HepG2 (cell line): Measurements from ENCODE around the gene CYB5A. TPM values are rescaled to one million over a fixed set of nuclear protein-coding genes. Genes with fewer than 3 reads are reported as not detected.
A peak's percentile ranks its signal among the peaks of the same experiment; 100 is the strongest.

ENCODE experiments used
- ARID2 ChIP-seq: sonication (generic); formaldehyde crosslinking; IDR thresholded peaks from 2 replicates; pipeline ENCODE4 v1.8.1; 2022; ENCODE audit warnings: mild to moderate bottlenecking, missing genetic modification reagents, borderline replicate concordance
- ATRX ChIP-seq: sonication (generic); formaldehyde crosslinking; IDR thresholded peaks from 2 replicates; pipeline ENCODE4 v1.4.0; 2020; ENCODE audit warnings: missing genetic modification reagents, borderline replicate concordance
- HES4 ChIP-seq: sonication (generic); formaldehyde crosslinking; IDR thresholded peaks from 2 replicates; pipeline ENCODE4 v1.9.0; 2021; ENCODE audit warnings: mild to moderate bottlenecking, missing genetic modification reagents, borderline replicate concordance
- MBD4 ChIP-seq: IDR thresholded peaks from 2 replicates; pipeline ENCODE4 v1.6.1; 2012; ENCODE audit warnings: low read length, inconsistent platforms, borderline replicate concordance
- NRL ChIP-seq: sonication (generic); formaldehyde crosslinking; IDR thresholded peaks from 2 replicates; pipeline ENCODE4 v1.5.0; 2020; ENCODE audit warnings: missing genetic modification reagents, mild to moderate bottlenecking, moderate library complexity, borderline replicate concordance
- PHB2 ChIP-seq: fragments of 450-650 bp; IDR thresholded peaks from 2 replicates; pipeline ENCODE4 v1.6.1; 2018; ENCODE audit not compliant: partially characterized antibody
- RFX3 ChIP-seq: IDR thresholded peaks from 2 replicates; pipeline ENCODE4 v1.6.1; 2016; ENCODE audit warnings: missing biosample characterization, missing genetic modification reagents
- TARDBP ChIP-seq: sonication (generic); formaldehyde crosslinking; IDR thresholded peaks from 2 replicates; pipeline ENCODE4 v1.8.0; 2022; ENCODE audit warnings: mild to moderate bottlenecking, missing genetic modification reagents
- TBP ChIP-seq: sonication (generic); formaldehyde crosslinking; IDR thresholded peaks from 2 replicates; pipeline ENCODE4 v1.5.0; 2020; ENCODE audit warnings: missing genetic modification reagents
- U2AF2 ChIP-seq: fragments of 200-400 bp; formaldehyde crosslinking; IDR thresholded peaks from 2 replicates; pipeline ENCODE4 v1.6.1; 2017; ENCODE audit warnings: low read depth, mild to moderate bottlenecking, low read length
- ZBTB49 ChIP-seq: sonication (generic); formaldehyde crosslinking; IDR thresholded peaks from 2 replicates; pipeline ENCODE4 v1.4.0; 2020; ENCODE audit warnings: missing genetic modification reagents, borderline replicate concordance
- ZNF282 ChIP-seq: fragments of 450-650 bp; IDR thresholded peaks from 2 replicates; pipeline ENCODE4 v1.6.1; 2018; ENCODE audit not compliant: partially characterized antibody
- ZNF746 ChIP-seq: sonication (generic); formaldehyde crosslinking; IDR thresholded peaks from 2 replicates; pipeline ENCODE4 v1.8.0; 2022; ENCODE audit warnings: mild to moderate bottlenecking, missing genetic modification reagents
- ZNF766 ChIP-seq: sonication (generic); formaldehyde crosslinking; IDR thresholded peaks from 2 replicates; pipeline ENCODE4 v1.5.0; 2020; ENCODE audit warnings: missing genetic modification reagents, borderline replicate concordance
- ZSCAN5A ChIP-seq: sonication (generic); formaldehyde crosslinking; IDR thresholded peaks from 2 replicates; pipeline ENCODE4 v1.8.0; 2022; ENCODE audit warnings: mild to moderate bottlenecking, missing genetic modification reagents, borderline replicate concordance
- polyA plus RNA-seq, 8 experiments: library from polyadenylated mRNA; depleted of rRNA in 3 of 8; stranded (reverse) in 7 of 8; unstranded in 1 of 8; fragments of >200 nt; fragmentation: Illumina TruSeq in 4 of 8; extraction: Trizol in 4 of 8; gene quantifications; 2 replicates each; pipeline versions ENCODE4 v1.2.1 to v1.2.3, GENCODE V29; 2011 to 2016; ENCODE audit warnings: low read depth in 4 of 8, missing spikeins in 1 of 8, mixed read lengths in 1 of 8; ENCODE audit not compliant: insufficient read depth in 1 of 8
- total RNA-seq, 5 experiments: library from RNA; depleted of rRNA; stranded (reverse); fragments of >200 nt; fragmentation: Illumina TruSeq; extraction: Trizol; gene quantifications; 2 replicates each; pipeline ENCODE4 v1.2.3, GENCODE V29; 2016; ENCODE audit warnings: low read depth in 1 of 5
- TF ChIP-seq, protein P1 (sequence below): IDR thresholded peaks from 2 replicates; pipeline ENCODE4 v1.6.1; 2018; ENCODE audit warnings: missing genetic modification reagents
- TF ChIP-seq, protein P2 (sequence below): sonication (generic); formaldehyde crosslinking; IDR thresholded peaks from 2 replicates; pipeline ENCODE4 v1.4.0; 2020; ENCODE audit warnings: mild to moderate bottlenecking, missing genetic modification reagents

Gene CYB5A
- total and polyA plus RNA-seq, 2 of the 13 experiments (the other 11 are each of a cell fraction or from before 2014, with no cell fraction given): 215 to 356 TPM

DNA sequence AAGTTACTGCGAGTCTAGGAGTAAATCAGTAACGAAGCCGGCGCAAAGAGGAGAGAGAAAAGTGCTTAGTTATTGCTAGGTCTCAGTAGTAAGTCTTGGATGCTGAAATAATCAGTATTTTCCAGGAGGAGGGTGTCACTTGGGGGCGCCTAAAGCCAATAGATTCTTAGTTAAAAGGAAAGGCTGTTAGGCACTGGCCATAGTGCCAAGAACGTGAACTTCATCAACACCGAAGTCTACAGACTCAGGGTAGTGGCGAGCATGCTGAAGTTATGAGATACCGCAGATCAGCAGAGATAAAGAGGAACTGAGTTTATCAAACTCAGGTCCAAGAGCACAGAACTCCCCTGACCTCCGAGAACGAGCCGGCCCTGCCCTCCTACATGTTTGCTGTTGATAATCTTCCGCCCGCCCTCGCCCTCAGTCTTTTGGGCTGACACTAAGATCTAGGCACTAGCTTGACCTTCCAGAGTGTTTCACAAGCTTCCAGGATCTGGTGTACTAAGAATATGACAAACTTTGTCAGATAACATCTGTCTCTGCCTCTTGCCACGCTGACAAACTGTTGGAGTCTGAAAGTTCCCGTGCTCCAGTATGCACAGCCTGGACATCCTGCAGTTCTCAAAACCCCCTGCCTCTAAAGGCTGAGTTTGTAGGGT, 49.2 kb downstream of the CYB5A start (continued):
- TF ChIP-seq ZNF746 (CRISPR knock-in tag) (0 out of 2 replicates have a peak, but pooled peaks have one; percentile 34), NRL (CRISPR knock-in tag) (no peak; the same call in 1 of the 2 replicates), ZNF282 (no peak), RFX3 (no peak), ARID2 (CRISPR knock-in tag) (no peak), ZNF766 (CRISPR knock-in tag) (no peak), MBD4 (no peak), PHB2 (no peak), U2AF2 (no peak), ZSCAN5A (CRISPR knock-in tag) (peak; percentile 51; the same call in 1 of the 2 replicates), HES4 (CRISPR knock-in tag) (no peak), ATRX (CRISPR knock-in tag) (no peak), TBP (no peak), TARDBP (CRISPR knock-in tag) (no peak), ZBTB49 (no peak)
- TF ChIP-seq, protein P1, sequence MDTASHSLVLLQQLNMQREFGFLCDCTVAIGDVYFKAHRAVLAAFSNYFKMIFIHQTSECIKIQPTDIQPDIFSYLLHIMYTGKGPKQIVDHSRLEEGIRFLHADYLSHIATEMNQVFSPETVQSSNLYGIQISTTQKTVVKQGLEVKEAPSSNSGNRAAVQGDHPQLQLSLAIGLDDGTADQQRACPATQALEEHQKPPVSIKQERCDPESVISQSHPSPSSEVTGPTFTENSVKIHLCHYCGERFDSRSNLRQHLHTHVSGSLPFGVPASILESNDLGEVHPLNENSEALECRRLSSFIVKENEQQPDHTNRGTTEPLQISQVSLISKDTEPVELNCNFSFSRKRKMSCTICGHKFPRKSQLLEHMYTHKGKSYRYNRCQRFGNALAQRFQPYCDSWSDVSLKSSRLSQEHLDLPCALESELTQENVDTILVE (CRISPR knock-in tag): no peak
- TF ChIP-seq, protein P2, sequence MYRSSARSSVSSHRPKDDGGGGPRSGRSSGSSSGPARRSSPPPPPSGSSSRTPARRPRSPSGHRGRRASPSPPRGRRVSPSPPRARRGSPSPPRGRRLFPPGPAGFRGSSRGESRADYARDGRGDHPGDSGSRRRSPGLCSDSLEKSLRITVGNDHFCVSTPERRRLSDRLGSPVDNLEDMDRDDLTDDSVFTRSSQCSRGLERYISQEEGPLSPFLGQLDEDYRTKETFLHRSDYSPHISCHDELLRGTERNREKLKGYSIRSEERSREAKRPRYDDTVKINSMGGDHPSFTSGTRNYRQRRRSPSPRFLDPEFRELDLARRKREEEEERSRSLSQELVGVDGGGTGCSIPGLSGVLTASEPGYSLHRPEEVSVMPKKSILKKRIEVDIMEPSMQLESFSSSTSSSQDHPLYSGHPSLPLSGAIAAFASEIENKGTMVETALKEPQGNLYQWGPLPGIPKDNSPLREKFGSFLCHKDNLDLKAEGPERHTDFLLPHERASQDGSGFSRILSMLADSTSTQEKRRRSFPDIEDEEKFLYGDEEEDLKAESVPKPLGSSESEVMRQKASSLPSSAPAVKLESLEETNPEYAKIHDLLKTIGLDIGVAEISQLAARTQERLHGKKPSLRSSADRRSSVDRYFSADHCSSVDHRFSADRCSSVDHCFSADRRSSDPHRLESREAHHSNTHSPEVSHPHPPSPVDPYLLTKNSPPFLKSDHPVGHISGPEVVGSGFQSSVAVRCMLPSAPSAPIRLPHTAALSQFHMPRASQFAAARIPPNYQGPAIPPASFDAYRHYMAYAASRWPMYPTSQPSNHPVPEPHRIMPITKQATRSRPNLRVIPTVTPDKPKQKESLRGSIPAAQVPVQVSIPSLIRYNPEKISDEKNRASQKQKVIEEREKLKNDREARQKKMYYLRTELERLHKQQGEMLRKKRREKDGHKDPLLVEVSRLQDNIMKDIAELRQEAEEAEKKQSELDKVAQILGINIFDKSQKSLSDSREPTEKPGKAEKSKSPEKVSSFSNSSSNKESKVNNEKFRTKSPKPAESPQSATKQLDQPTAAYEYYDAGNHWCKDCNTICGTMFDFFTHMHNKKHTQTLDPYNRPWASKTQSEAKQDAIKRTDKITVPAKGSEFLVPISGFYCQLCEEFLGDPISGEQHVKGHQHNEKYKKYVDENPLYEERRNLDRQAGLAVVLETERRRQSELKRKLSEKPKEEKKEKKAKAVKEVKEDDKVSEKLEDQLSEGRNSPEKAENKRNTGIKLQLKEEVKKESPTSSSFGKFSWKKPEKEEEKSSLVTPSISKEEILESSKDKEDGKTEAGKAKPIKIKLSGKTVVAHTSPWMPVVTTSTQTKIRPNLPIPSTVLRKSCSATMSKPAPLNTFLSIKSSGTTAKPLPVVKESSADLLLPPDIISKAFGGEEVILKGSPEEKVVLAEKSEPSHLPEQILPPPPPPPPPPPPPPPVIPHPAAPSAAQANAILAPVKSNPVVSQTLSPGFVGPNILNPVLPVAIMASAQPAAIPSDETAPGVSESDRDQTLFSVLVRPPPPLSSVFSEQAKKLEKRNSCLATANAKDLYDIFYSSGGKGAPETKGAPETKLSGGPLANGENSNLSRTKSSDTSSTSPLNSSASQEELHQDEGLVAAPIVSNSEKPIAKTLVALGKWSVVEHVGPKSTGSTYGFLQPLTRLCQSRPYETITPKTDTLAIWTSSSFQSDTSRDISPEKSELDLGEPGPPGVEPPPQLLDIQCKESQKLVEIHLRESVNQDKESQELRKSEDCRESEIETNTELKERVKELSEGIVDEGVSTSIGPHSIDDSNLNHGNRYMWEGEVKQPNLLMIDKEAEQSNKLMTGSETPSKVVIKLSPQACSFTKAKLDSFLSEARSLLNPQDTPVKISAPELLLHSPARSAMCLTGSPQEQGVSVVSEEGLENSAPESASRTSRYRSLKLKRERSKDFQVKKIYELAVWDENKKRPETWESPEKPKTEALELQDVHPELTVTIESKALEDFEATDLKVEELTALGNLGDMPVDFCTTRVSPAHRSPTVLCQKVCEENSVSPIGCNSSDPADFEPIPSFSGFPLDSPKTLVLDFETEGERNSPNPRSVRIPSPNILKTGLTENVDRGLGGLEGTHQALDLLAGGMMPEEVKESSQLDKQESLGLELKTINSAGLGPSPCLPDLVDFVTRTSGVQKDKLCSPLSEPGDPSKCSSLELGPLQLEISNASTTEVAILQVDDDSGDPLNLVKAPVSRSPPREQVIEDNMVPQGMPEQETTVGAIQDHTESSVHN (CRISPR knock-in tag): no peak
